H9 (cell line): ENCODE data around the gene ZNF488. TPM values are rescaled to one million over a fixed set of nuclear protein-coding genes. Genes with fewer than 3 reads are reported as not detected.

Source experiments
- DNase-seq: peaks from one replicate; pipeline ENCODE4 v3.0.0-alpha.2; 2017
- H2AFZ ChIP-seq: one replicate; pipeline ENCODE4 v1.6.1; 2013; ENCODE audit warnings: mild to moderate bottlenecking, low read length, control low read depth, moderate library complexity
- H2AK5ac ChIP-seq: 2 replicates; pipeline ENCODE4 v1.6.1; 2013; ENCODE audit warnings: low read length, control low read depth, mixed read lengths; ENCODE audit not compliant: insufficient read length
- H2BK120ac ChIP-seq: one replicate; pipeline ENCODE4 v1.6.1; 2013; ENCODE audit warnings: low read depth, mild to moderate bottlenecking, low read length, control low read depth, inconsistent platforms; ENCODE audit not compliant: poor library complexity, severe bottlenecking
- H2BK12ac ChIP-seq: 2 replicates; pipeline ENCODE4 v1.6.1; 2013; ENCODE audit warnings: low read length, control low read depth, mixed read lengths, low read depth; ENCODE audit not compliant: insufficient read length
- H2BK15ac ChIP-seq: 2 replicates; pipeline ENCODE4 v1.6.1; 2013; ENCODE audit warnings: low read depth, low read length, control low read depth
- H2BK20ac ChIP-seq: one replicate; pipeline ENCODE4 v1.6.1; 2013; ENCODE audit warnings: low read depth, mild to moderate bottlenecking, low read length, control low read depth, inconsistent platforms; ENCODE audit not compliant: poor library complexity, severe bottlenecking
- H2BK5ac ChIP-seq: 2 replicates; pipeline ENCODE4 v1.6.1; 2013; ENCODE audit warnings: low read length, control low read depth, mixed read lengths; ENCODE audit not compliant: insufficient read length
- H3K14ac ChIP-seq: 2 replicates; pipeline ENCODE4 v1.6.1; 2013; ENCODE audit warnings: low read length, control low read depth; ENCODE audit not compliant: insufficient read depth
- H3K18ac ChIP-seq: 2 replicates; pipeline ENCODE4 v1.6.1; 2013; ENCODE audit warnings: low read depth, mild to moderate bottlenecking, mixed read lengths, low read length, control low read depth; ENCODE audit not compliant: insufficient read length
- H3K23ac ChIP-seq: 2 replicates; pipeline ENCODE4 v1.6.1; 2013; ENCODE audit warnings: low read length, control low read depth, mixed read lengths, low read depth; ENCODE audit not compliant: insufficient read length
- H3K23me2 ChIP-seq: 2 replicates; pipeline ENCODE4 v1.6.1; 2013; ENCODE audit warnings: low read depth, mild to moderate bottlenecking, mixed read lengths, low read length, control low read depth; ENCODE audit not compliant: insufficient read length, poor library complexity, severe bottlenecking
- H3K27ac ChIP-seq: 2 replicates; pipeline ENCODE4 v1.5.1; 2013; ENCODE audit warnings: low read length, control low read depth, mixed read lengths, low read depth; ENCODE audit not compliant: insufficient read length
- H3K27me3 ChIP-seq: 2 replicates; pipeline ENCODE4 v1.6.1; 2013; ENCODE audit warnings: low read length, control low read depth, inconsistent platforms; ENCODE audit not compliant: insufficient read depth
- H3K4ac ChIP-seq: 2 replicates; pipeline ENCODE4 v1.6.1; 2013; ENCODE audit warnings: low read depth, mild to moderate bottlenecking, control low read depth, inconsistent platforms, low read length, moderate library complexity
- H3K4me1 ChIP-seq: 2 replicates; pipeline ENCODE4 v1.6.1; 2013; ENCODE audit warnings: low read length, control low read depth, inconsistent platforms; ENCODE audit not compliant: insufficient read depth
- H3K4me2 ChIP-seq: 2 replicates; pipeline ENCODE4 v1.6.1; 2013; ENCODE audit warnings: low read length, control low read depth, mixed read lengths; ENCODE audit not compliant: insufficient read length, insufficient read depth
- H3K56ac ChIP-seq: 2 replicates; pipeline ENCODE4 v1.6.1; 2013; ENCODE audit warnings: low read depth, mild to moderate bottlenecking, mixed read lengths, low read length, control low read depth; ENCODE audit not compliant: insufficient read length
- H3K79me1 ChIP-seq: 2 replicates; pipeline ENCODE4 v1.6.1; 2013; ENCODE audit warnings: low read depth, mild to moderate bottlenecking, moderate library complexity, low read length, control low read depth, inconsistent platforms; ENCODE audit not compliant: insufficient read depth, poor library complexity, severe bottlenecking
- H3K79me2 ChIP-seq: 2 replicates; pipeline ENCODE4 v1.6.1; 2013; ENCODE audit warnings: low read length, control low read depth, inconsistent platforms; ENCODE audit not compliant: insufficient read depth
- H3K9ac ChIP-seq: 2 replicates; pipeline ENCODE4 v1.6.1; 2013; ENCODE audit warnings: low read length, control low read depth, mixed read lengths; ENCODE audit not compliant: insufficient read length; ENCODE audit errors: extremely low read depth
- H3K9me3 ChIP-seq: one replicate; pipeline ENCODE4 v1.6.1; 2013; ENCODE audit warnings: low read depth, low read length, inconsistent platforms; ENCODE audit not compliant: control insufficient read depth
- H3T11ph ChIP-seq: one replicate; pipeline ENCODE4 v1.6.1; 2013; ENCODE audit warnings: mild to moderate bottlenecking, low read length, control low read depth, inconsistent platforms
- H4K20me1 ChIP-seq: one replicate; pipeline ENCODE4 v1.6.1; 2013; ENCODE audit not compliant: control insufficient read depth, insufficient read length, insufficient read depth
- H4K5ac ChIP-seq: 2 replicates; pipeline ENCODE4 v1.6.1; 2013; ENCODE audit warnings: low read depth, mild to moderate bottlenecking, mixed read lengths, low read length, control low read depth; ENCODE audit not compliant: insufficient read length
- H4K8ac ChIP-seq: replicated peaks from 2 replicates; pipeline ENCODE4 v1.6.1; 2013; ENCODE audit warnings: low read length, control low read depth, mixed read lengths, low read depth; ENCODE audit not compliant: insufficient read length
- H4K91ac ChIP-seq: 2 replicates; pipeline ENCODE4 v1.6.1; 2013; ENCODE audit warnings: low read depth, mild to moderate bottlenecking, moderate library complexity, mixed read lengths, low read length, control low read depth; ENCODE audit not compliant: insufficient read length
- H3K27ac Mint-ChIP-seq, 3 experiments: 2 replicates in 2 of 3; 3 replicates in 1 of 3; pipeline ENCODE4 v1.8.0; 2020 to 2021; ENCODE audit warnings: mixed read lengths in 3 of 3, mild to moderate bottlenecking in 1 of 3, moderate library complexity in 1 of 3
- H3K27me3 Mint-ChIP-seq: 2 replicates; pipeline ENCODE4 v1.8.0; 2021; ENCODE audit warnings: low read depth, mild to moderate bottlenecking, moderate library complexity, mixed read lengths
- H3K36me3 Mint-ChIP-seq, 3 experiments: 2 replicates in 2 of 3; 3 replicates in 1 of 3; pipeline ENCODE4 v1.8.0; 2020 to 2021; ENCODE audit warnings: low read depth in 3 of 3, mixed read lengths in 3 of 3; ENCODE audit not compliant: insufficient read depth in 1 of 3
- H3K4me1 Mint-ChIP-seq, 2 experiments: 2 replicates each; pipeline ENCODE4 v1.8.0; 2020; ENCODE audit warnings: mixed read lengths in 2 of 2
- H3K4me3 Mint-ChIP-seq, 2 experiments: 2 replicates in 1 of 2; 3 replicates in 1 of 2; pipeline ENCODE4 v1.8.0; 2020 to 2021; ENCODE audit warnings: mild to moderate bottlenecking in 2 of 2, mixed read lengths in 2 of 2, moderate library complexity in 1 of 2
- H3K9me3 Mint-ChIP-seq, 2 experiments: 2 replicates in 1 of 2; 3 replicates in 1 of 2; pipeline ENCODE4 v1.8.0; 2020; ENCODE audit warnings: mild to moderate bottlenecking in 2 of 2, mixed read lengths in 2 of 2, moderate library complexity in 1 of 2
- CTCF ChIP-seq: fragments of 200-600 bp; sonication (generic); conservative IDR thresholded peaks from 3 replicates; pipeline ENCODE4 v1.8.0; 2021; ENCODE audit warnings: antibody characterized with exemption, mild to moderate bottlenecking
- WGBS: extraction: QIAGEN DNeasy Blood & Tissue Kit; methylation state at CpG from one replicate; pipeline ENCODE4 v1.1.7; 2013; ENCODE audit warnings: missing lambda C conversion rate, low lambda C conversion rate, mixed read lengths; ENCODE audit not compliant: insufficient read length; ENCODE audit errors: extremely low coverage; 5-methylcytosine and 5-hydroxymethylcytosine counted together
- total RNA-seq: library from RNA; stranded (reverse); gene quantifications from 2 replicates; pipeline ENCODE4 v1.2.1, GENCODE V29; 2021

Gene ZNF488
- total RNA-seq, 1 experiment from 2014 or later: 2.9 TPM

GRCh38 chr10:47326927-47327330 is 57.2 kb downstream of the ZNF488 start:
- H3K27ac Mint-ChIP-seq: no peak overlapping the region
- WGBS: no CpG with 5 or more reads among the region's 11 CpGs
- Histone ChIP-seq H3K23ac (no peak overlapping the region), H2AK5ac (no peak overlapping the region), H3K9ac (no peak overlapping the region), H2AFZ (no peak overlapping the region), H3K4me2 (no peak overlapping the region), H3K27ac (no peak overlapping the region), H2BK120ac (no peak overlapping the region), H3K14ac (no peak overlapping the region), H2BK12ac (no peak overlapping the region), H3K27me3 (no peaks in the 10 kb centered on the region), H4K20me1 (no peaks in the 10 kb centered on the region), H3K4ac (no peak overlapping the region), H2BK15ac (no peak overlapping the region), H3K18ac (no peak overlapping the region), H3K23me2 (no peaks in the 10 kb centered on the region), H2BK20ac (no peak overlapping the region), H3K79me1 (no peaks in the 10 kb centered on the region), H4K8ac (no peak overlapping the region), H3K56ac (no peak overlapping the region), H3K4me1 (no peaks in the 10 kb centered on the region), H3K79me2 (no peaks in the 10 kb centered on the region), H3T11ph (no peak overlapping the region), H4K5ac (no peak overlapping the region), H3K9me3 (no peaks in the 10 kb centered on the region), H2BK5ac (no peak overlapping the region), H4K91ac (no peak overlapping the region)
- no peak for DNase-seq
- no peaks in the 10 kb centered on the region; a peak in 1 of 4 replicates for H3K4me1 Mint-ChIP-seq
- H3K36me3 Mint-ChIP-seq: no peaks in the 10 kb centered on the region
- TF ChIP-seq CTCF: no peak
- H3K9me3 Mint-ChIP-seq: peaks cover 0 to 2% of the 10 kb centered on the region in 2 experiments; a peak in 2 of 5 replicates
- no peak overlapping the region for H3K4me3 Mint-ChIP-seq
- peaks cover 5% of the 10 kb centered on the region; the same call in 1 of the 2 replicates for H3K27me3 Mint-ChIP-seq
